ENCODE measurements around the gene FGFRL1.

FGFRL1 gene, protein sequence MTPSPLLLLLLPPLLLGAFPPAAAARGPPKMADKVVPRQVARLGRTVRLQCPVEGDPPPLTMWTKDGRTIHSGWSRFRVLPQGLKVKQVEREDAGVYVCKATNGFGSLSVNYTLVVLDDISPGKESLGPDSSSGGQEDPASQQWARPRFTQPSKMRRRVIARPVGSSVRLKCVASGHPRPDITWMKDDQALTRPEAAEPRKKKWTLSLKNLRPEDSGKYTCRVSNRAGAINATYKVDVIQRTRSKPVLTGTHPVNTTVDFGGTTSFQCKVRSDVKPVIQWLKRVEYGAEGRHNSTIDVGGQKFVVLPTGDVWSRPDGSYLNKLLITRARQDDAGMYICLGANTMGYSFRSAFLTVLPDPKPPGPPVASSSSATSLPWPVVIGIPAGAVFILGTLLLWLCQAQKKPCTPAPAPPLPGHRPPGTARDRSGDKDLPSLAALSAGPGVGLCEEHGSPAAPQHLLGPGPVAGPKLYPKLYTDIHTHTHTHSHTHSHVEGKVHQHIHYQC

DNA sequence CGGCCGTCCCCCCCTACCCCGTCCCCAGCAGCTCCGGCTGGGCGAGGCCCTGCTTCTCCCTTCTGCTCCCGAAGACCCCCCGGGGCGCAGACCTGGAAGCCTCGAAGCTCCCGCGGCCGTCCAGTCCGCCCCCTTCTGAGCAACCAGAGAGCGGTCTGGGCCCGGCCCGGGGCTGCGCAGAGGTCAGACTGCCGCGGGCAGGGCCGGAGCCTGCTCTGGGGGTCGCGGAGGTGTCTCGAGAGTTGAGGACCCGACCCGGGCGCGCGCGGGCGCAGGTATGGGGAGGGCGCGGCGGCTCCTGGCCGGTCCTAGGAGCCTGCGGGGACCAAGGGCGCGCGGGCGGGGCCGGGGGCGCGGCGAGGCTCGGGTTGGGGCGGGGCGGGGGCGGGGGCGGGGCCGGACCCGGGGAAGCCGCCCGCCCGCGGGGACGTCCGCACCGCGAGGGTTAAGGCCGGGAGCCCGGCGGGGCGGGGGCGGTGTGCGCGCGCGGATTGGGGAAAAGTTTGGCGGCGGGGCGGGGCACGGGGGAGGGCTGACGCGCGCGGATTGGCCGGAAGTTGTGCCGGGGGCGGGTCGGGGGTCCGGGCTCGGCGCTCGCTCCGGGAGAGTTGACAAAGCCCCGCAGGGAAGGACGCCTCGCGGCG, at the start of gene FGFRL1:
TSS of gene FGFRL1 (plus strand) at position 605 of the 644 bp plus-strand sequence. CDS start 860 bp downstream, outside the sequence.
- peak; percentile 94 for DNase-seq

DNA sequence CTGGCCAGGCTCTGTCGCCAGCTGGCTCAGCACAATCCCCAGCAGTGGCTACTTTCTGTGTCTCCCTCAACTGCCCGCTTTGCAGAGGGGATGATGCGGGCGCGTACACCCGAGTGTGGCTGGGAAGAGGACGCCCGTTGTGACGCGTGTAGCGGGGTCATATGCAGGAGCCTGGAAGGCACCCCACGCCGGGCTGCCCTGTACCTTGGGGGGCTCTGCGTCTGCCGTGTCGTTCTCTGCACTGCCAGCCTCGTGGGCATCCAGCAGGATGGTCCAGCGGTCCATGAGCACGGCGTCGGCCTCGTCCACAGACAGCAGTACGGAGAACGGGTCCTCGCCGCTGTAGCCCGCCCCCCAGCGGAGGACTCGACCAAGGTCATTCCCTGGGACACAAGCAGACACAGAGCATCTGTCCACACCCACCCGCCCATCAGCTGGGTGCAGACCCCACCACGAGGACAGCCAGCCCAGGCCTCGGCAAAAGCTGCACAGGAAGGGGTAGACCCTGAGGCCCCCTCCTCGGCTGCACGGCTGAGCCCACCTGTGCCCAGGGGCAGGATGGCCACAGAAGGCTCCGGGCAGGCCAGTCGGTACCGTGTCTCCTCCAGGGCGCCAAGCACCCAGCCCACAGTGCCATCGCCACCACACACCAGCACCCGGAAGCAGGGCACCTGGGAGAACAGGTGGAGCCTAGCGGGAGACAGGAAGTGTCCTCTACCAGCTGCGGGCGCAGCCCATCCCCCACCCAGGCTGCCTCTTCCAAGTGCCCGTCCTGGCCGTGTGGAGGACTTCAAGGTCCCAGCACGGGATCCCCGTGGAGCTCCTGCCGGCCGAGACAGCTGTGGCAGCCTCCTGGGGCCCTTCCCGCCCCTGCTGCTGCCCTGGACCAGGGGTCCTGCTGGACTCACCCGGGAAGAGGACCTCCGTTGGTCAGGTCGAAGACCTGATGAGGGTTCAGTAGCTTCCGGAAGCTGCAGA, 48.9 kb upstream of the FGFRL1 start:
- no peak for DNase-seq

DNA sequence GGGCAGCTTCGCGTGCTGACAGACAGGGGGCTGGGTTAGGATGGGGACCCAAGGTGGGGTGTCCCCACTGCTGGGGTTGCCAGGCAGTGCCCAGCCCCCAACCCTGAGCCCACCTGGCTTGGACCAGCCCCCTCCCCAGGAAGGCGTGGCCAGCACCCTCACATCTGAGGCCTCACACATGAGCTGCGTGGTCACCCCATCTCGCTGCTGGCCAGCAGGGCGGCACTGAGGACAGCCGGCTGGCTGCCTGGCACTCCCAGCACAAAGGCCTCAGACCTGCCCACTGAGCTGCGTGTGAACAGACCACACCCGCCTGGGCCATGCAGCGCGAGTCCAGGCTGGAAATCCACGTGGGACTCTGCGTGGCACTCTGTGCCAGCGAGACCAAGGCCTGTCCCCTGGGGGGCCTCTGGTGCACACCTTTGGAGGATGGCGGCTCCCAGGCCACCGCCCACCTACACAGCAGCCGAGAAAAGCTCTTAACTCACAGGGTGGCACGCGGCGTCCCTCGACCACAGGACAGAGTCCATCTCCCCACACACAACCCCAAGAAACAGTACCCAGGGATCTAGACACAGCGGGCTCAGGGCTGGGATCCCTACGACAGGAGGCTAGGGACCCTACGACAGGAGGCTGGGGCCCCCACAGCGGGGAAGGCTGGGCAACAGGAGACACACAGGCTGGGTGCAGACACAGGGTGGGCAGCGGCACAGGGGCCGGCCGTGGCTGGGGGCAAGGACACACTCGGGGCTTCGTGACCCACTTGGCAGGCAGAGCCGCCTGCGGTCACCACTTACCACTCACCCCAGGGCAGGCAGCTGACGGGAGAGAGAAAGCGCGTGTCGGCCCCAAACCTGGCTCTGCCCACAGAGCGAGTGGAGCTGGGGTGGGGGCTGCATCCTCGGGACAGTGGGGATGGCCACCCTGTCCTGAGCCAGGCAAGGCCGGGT, 47.9 kb upstream of the FGFRL1 start:
- no peak for DNase-seq

GRCh38 chr4:964346-965025, 46.9 kb upstream of the FGFRL1 start:
- no peak for DNase-seq

GRCh38 chr4:965048-965765, 46.2 kb upstream of the FGFRL1 start:
- DNase-seq = no peak

GRCh38 chr4:965766-966134, 45.7 kb upstream of the FGFRL1 start:
- no peak for DNase-seq

GRCh38 chr4:966266-967112, 44.9 kb upstream of the FGFRL1 start:
- no peak for DNase-seq

DNA sequence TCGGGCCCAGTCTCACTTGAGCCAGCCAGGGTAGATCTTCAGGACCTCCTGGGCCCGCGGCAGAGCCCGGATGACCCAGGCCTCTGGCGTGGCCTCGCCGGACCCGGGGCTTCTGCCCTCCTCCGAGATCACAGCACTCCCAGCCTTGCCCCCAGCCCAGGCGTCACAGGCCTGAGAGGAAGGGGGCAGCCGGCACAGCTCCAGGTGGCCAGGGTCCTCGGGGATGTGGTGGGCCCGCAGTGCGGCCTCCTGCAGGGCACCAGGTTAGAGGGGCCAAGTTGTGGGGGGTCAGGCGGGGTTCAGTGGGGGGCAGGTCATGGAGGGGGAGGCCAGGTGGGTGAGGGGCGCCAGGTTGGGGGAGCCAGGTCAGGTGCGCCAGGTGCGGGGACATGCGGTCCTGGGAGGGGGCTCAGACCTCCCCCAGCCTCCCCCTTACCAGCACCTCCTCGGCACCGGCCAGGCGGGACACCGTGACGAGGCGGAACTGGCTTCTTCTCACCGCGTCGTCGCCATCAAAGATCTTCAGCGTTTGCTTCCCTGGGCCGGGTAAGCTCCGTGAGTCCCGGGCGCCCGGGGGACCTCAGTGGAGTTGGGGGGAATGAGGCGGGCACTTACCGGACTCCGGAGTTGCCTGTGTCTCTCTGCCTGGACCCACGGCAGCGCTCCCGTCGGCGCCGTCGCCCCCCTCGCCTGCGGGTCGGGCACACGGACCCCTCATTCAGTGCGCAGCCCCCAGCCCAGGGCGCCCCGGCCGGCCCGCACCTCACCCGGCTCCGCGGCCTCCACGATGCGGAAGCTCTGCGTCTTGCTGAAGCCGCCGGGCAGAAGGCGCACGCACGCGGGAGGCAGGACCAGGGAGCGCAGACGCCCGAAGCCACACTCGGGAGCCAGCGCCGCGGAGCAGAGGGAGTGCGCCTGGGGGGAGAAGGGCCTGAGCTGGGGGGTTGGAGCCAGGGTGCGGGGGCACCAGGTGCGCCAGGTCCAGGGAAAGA, 44.0 kb upstream of the FGFRL1 start:
- DNase-seq = no peak

- DNase-seq = no peak
These were observed 43.2 kb upstream of the FGFRL1 start for GRCh38 chr4:968221-968620.

DNA sequence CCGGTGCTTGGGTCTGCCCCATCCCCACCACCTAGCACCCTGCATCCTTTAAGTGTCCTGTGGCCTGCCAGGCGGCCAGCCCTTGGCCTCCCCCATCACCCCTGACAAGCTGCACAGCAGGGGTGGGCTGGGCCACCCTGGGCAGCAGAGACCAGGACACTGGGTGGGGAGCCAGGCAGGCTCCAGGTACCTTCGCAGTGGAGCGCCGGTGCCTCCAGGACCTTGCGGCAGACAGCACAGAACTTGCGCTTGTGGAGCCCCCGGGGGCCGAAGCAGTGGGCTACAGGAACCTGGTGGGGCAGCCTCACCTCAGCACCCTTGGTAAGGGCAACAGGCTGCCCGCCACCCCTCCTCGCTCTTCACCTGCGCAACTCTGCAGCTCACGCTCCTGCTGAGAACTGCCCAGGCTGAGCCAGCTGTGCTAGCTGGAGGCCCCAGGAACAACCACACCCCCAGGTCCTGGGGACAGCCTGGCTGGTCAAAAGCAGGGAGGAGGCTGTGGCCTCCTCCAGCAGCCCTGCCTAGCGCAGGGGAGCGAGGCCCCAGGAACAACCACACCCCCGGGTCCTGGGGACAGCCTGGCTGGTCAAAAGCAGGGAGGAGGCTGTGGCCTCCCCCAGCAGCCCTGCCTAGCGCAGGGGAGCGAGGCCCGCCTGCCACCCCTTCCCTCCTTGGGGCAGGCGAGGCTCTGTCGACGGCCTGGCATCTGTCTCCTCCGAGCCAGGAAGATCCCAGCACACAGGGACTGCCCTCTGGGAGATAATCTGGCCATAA, 42.6 kb upstream of the FGFRL1 start:
- DNase-seq = no peak

DNA sequence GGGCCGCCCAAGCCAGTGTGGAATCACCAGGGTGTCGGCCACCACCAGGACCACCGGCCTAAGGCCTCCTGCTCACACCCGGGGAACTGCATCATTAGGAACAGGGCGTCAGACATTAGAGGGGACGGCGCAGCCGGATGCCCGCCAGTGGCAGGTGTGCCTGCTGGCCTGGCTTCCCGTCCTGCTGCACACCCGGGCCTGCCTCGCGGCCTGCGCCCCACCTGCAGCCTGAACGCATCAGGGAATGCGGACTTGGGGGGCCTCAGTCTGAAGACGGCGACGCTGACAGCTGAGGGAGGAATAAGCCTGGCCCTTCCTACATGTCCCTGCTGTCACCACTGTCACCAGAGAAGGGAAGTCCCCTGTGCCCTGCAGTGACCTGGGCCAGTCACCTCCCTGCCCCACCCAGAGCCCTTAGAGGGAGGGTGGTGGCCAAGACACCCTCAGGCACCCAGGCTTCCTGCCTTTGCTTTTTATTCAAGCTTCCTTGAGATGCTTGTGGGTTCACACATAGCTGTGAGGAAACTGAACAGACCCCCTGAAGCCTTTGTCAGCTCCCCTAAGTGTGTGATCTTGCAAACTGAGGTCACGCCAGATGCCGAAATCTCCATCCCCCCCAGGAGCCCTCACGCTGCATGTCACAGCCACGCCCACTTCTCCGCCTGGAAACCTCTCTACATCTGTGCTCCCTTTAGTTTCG, 41.2 kb upstream of the FGFRL1 start:
- peak; percentile 76 for DNase-seq

GRCh38 chr4:970854-971520, 40.4 kb upstream of the FGFRL1 start:
- DNase-seq = no peak

- no peak for DNase-seq
These were observed 39.5 kb upstream of the FGFRL1 start for GRCh38 chr4:971666-972500.

- peak; percentile 66 for DNase-seq
These were observed 38.6 kb upstream of the FGFRL1 start for GRCh38 chr4:972651-973424.

All from CD4-positive, alpha-beta T cell treated with Interleukin-10 for 1 hour (primary cell).